ENCODE measurements around the gene CACNG6. TPM values are rescaled to one million over a fixed set of nuclear protein-coding genes. Genes with fewer than 3 reads are reported as not detected.
A peak's percentile ranks its signal among the peaks of the same experiment; 100 is the strongest.

Gene CACNG6
- total RNA-seq, 2 experiments from 2014 or later: not detected

GRCh38 chr19:53958168-53958571 is 33.3 kb upstream of the CACNG6 start:
- Mint-ChIP-seq H3K4me1 (ENCODE audit: low read depth) (no peaks in the 10 kb centered on the region), H3K9me3 (ENCODE audit: insufficient read depth) (no peaks in the 10 kb centered on the region), H3K27ac (no peak overlapping the region), H3K27me3 (ENCODE audit: low read depth) (peaks cover 57% of the 10 kb centered on the region), H3K4me3 (no peak overlapping the region), H3K36me3 (ENCODE audit: low read depth) (no peaks in the 10 kb centered on the region)
- ATAC-seq: no peak
- CTCF ChIA-PET: no interaction called here
- POLR2A ChIA-PET: no interaction called here
- no peak for DNase-seq

GRCh38 chr19:53958823-53959757 is 32.3 kb upstream of the CACNG6 start:
- Mint-ChIP-seq H3K4me1 (ENCODE audit: low read depth) (no peaks in the 10 kb centered on the region), H3K9me3 (ENCODE audit: insufficient read depth) (no peaks in the 10 kb centered on the region), H3K27me3 (ENCODE audit: low read depth) (peaks cover 63% of the 10 kb centered on the region), H3K27ac (no peak overlapping the region), H3K36me3 (ENCODE audit: low read depth) (no peaks in the 10 kb centered on the region), H3K4me3 (no peak overlapping the region)
- DNase-seq (no peak), ATAC-seq (no peak)
- ChIA-PET CTCF (no interaction called here), POLR2A (no interaction called here)

DNA sequence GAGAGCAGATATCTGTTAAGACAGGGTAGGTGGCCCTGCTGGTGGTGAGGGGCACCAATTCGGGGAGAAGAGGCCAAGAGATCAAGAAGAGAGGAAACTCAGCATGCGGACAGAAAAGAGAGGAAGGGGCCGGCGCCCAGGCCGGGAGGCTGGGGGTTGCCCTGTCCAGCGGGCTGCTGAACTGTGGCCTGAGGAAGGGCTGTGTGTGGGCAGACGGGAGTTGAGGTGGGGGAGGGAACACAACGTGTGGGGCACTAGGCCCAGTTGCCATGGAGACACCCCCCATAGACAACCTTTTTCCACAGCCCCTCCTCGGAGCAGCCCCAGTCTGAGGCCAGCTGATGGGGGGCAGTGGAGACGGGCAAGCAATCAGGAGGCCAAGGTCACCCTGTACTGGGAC is 31.2 kb upstream of the CACNG6 start:
- ATAC-seq (no peak), DNase-seq (no peak)
- Mint-ChIP-seq H3K9me3 (ENCODE audit: insufficient read depth) (no peaks in the 10 kb centered on the region), H3K27me3 (ENCODE audit: low read depth) (peaks cover 73% of the 10 kb centered on the region), H3K4me3 (no peak overlapping the region), H3K36me3 (ENCODE audit: low read depth) (no peaks in the 10 kb centered on the region), H3K4me1 (ENCODE audit: low read depth) (no peaks in the 10 kb centered on the region), H3K27ac (no peak overlapping the region)
- CTCF ChIA-PET: no interaction called here
- POLR2A ChIA-PET: no interaction called here

GRCh38 chr19:53960886-53961285 is 30.6 kb upstream of the CACNG6 start:
- H3K36me3 Mint-ChIP-seq (ENCODE audit: low read depth): no peaks in the 10 kb centered on the region
- no peak overlapping the region for H3K27ac Mint-ChIP-seq
- H3K4me1 Mint-ChIP-seq (ENCODE audit: low read depth): no peaks in the 10 kb centered on the region
- DNase-seq (no peak), ATAC-seq (no peak)
- H3K27me3 Mint-ChIP-seq (ENCODE audit: low read depth): peaks cover 73% of the 10 kb centered on the region
- H3K9me3 Mint-ChIP-seq (ENCODE audit: insufficient read depth): no peaks in the 10 kb centered on the region
- ChIA-PET CTCF (no interaction called here), POLR2A (no interaction called here)
- no peak overlapping the region for H3K4me3 Mint-ChIP-seq

- Mint-ChIP-seq H3K4me1 (ENCODE audit: low read depth) (no peaks in the 10 kb centered on the region), H3K9me3 (ENCODE audit: insufficient read depth) (no peaks in the 10 kb centered on the region), H3K27me3 (ENCODE audit: low read depth) (peaks cover 69% of the 10 kb centered on the region), H3K36me3 (ENCODE audit: low read depth) (no peaks in the 10 kb centered on the region), H3K27ac (no peak overlapping the region), H3K4me3 (no peak overlapping the region)
- DNase-seq (no peak), ATAC-seq (no peak)
- ChIA-PET CTCF (no interaction called here), POLR2A (no interaction called here)
These were observed 29.7 kb upstream of the CACNG6 start for GRCh38 chr19:53961523-53962356.

DNA sequence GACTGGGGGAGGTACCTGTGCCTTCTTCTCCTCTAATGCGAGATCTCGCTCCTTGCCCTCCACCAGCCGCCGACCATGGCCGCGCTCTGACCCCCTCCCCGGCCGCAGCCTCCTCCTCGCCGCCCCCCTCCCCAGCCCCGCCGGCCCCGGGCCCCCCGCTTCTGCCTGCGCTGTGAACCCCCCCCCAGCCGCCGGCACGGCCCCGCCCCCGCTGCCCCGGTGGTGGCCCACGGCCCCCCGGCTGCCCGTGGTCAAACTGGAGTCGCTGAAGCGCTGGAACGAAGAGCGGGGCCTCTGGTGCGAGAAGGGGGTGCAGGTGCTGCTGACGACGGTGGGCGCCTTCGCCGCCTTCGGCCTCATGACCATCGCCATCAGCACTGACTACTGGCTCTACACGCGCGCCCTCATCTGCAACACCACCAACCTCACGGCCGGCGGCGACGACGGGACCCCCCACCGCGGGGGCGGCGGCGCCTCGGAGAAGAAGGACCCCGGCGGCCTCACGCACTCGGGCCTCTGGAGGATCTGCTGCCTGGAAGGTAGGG is 28.5 kb upstream of the CACNG6 start, which contains the start of gene CACNG8:
Gene CACNG8 (plus strand): TSS at position 51 of the 545 bp plus-strand sequence.
- Mint-ChIP-seq H3K4me1 (ENCODE audit: low read depth) (no peaks in the 10 kb centered on the region), H3K9me3 (ENCODE audit: insufficient read depth) (no peaks in the 10 kb centered on the region), H3K27ac (no peak within 1 kb of the TSS), H3K27me3 (ENCODE audit: low read depth) (peaks cover 57% of the 10 kb centered on the region), H3K4me3 (no peak within 1 kb of the TSS), H3K36me3 (ENCODE audit: low read depth) (no peaks in the 10 kb centered on the region)
- ATAC-seq (no peak), DNase-seq (no peak)
- ChIA-PET CTCF (no interaction called here), POLR2A (no interaction called here)

DNA sequence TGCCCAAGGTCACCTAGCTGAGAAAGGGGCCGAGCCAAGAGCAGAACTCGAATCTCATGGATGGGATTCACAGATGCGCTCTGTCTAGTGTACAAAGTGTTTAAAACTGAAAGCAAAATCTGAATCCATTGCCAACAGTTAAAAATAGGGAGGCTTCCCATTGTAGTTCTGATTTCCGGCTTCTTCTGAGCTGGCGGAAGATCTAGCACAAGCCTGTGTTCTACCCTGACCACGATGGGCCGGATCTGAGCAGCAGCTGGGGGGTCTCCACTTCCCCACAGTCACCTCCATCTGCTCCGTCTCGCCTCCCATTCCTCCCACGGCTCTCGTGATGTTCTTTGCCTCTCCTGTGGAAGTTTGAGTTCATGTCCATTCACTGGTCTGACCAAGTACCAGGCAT is 26.3 kb upstream of the CACNG6 start:
- POLR2A ChIA-PET: no interaction called here
- DNase-seq (no peak), ATAC-seq (no peak)
- Mint-ChIP-seq H3K4me1 (ENCODE audit: low read depth) (no peaks in the 10 kb centered on the region), H3K4me3 (no peak overlapping the region), H3K27ac (no peak overlapping the region), H3K36me3 (ENCODE audit: low read depth) (no peaks in the 10 kb centered on the region), H3K9me3 (ENCODE audit: insufficient read depth) (no peaks in the 10 kb centered on the region), H3K27me3 (ENCODE audit: low read depth) (peaks cover 40% of the 10 kb centered on the region)
- CTCF ChIA-PET: no interaction called here

- Mint-ChIP-seq H3K27me3 (ENCODE audit: low read depth) (peaks cover 23% of the 10 kb centered on the region), H3K4me3 (no peak overlapping the region), H3K36me3 (ENCODE audit: low read depth) (no peaks in the 10 kb centered on the region), H3K27ac (no peak overlapping the region), H3K4me1 (ENCODE audit: low read depth) (no peaks in the 10 kb centered on the region), H3K9me3 (ENCODE audit: insufficient read depth) (no peaks in the 10 kb centered on the region)
- CTCF ChIA-PET: no interaction called here
- ATAC-seq: no peak
- DNase-seq: no peak
- POLR2A ChIA-PET: no interaction called here
These were observed 24.5 kb upstream of the CACNG6 start for GRCh38 chr19:53966931-53967330.

GRCh38 chr19:53969366-53969765 is 22.1 kb upstream of the CACNG6 start:
- H3K4me3 Mint-ChIP-seq: no peak overlapping the region
- H3K27ac Mint-ChIP-seq: no peak overlapping the region
- H3K9me3 Mint-ChIP-seq (ENCODE audit: insufficient read depth): no peaks in the 10 kb centered on the region
- no peaks in the 10 kb centered on the region for H3K36me3 Mint-ChIP-seq (ENCODE audit: low read depth)
- ATAC-seq (no peak), DNase-seq (no peak)
- H3K27me3 Mint-ChIP-seq (ENCODE audit: low read depth): peaks cover 10% of the 10 kb centered on the region
- CTCF ChIA-PET: interaction anchor here (0.6 kb wide), 1 partner anchor 706 kb away, joined by 3 read pairs; no protein-coding TSS in a partner anchor
- POLR2A ChIA-PET: no interaction called here
- no peaks in the 10 kb centered on the region for H3K4me1 Mint-ChIP-seq (ENCODE audit: low read depth)

- ChIA-PET CTCF (no interaction called here), POLR2A (no interaction called here)
- no peak overlapping the region for H3K27ac Mint-ChIP-seq
- no peaks in the 10 kb centered on the region for H3K4me1 Mint-ChIP-seq (ENCODE audit: low read depth)
- DNase-seq (no peak), ATAC-seq (no peak)
- no peaks in the 10 kb centered on the region for H3K9me3 Mint-ChIP-seq (ENCODE audit: insufficient read depth)
- H3K27me3 Mint-ChIP-seq (ENCODE audit: low read depth): no peaks in the 10 kb centered on the region
- no peaks in the 10 kb centered on the region for H3K36me3 Mint-ChIP-seq (ENCODE audit: low read depth)
- no peak overlapping the region for H3K4me3 Mint-ChIP-seq
These were observed 19.8 kb upstream of the CACNG6 start for GRCh38 chr19:53971673-53972072.

- POLR2A ChIA-PET: no interaction called here
These were observed 13.9 kb upstream of the CACNG6 start for GRCh38 chr19:53977429-53977990.

More at GRCh38 chr19:53977429-53977990, 13.9 kb upstream of the CACNG6 start:
- Mint-ChIP-seq H3K36me3 (ENCODE audit: low read depth) (peaks cover 4% of the 10 kb centered on the region), H3K27ac (no peak overlapping the region), H3K4me3 (peak overlapping the region; percentile 36), H3K4me1 (ENCODE audit: low read depth) (peaks cover 18% of the 10 kb centered on the region), H3K9me3 (ENCODE audit: insufficient read depth) (peaks cover 8% of the 10 kb centered on the region), H3K27me3 (ENCODE audit: low read depth) (peaks cover 38% of the 10 kb centered on the region)
- DNase-seq (peak; percentile 71), ATAC-seq (peak; percentile 73)
- CTCF ChIA-PET: interaction anchor here (1.2 kb wide), 1 partner anchor 46 kb away, joined by 5 read pairs; no protein-coding TSS in a partner anchor

All from activated CD8-positive, alpha-beta T cell treated with anti-CD3 and anti-CD28 coated beads, Interleukin-2, amount 10 ng/mL, durations not matched to agents 7 days and 5 days (primary cell).